ENCODE measurements around the gene NIPBL.

NIPBL gene

DNA sequence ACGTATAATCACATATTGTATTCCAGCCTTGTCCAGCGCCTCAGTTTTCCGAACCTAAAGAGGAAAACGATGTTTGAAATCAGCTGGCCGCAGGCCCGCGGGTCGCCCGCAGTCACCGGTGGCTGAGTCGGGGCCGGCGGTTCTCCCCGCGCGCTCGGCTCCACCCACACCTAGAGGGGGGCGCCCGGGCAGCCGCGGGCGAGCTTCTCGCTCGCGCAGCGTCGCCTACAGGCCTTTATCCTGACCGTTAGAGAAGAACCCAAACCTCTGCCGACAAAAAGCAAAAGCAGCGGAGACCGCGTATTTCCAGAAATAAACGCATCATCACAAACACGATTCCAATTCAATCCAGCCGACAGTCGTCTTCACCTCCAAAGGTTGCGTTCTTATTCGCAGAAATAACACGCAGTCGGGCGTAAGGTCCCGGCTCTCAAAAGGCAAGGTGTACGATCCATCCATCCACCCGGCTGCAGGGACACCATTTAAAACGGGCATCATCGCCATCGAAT is 725 bp upstream of the NIPBL start:
- TF ChIP-seq TCF12 (IDR thresholded peaks at IDR 0.05; ENCODE audit: low read depth) (peak; percentile 23; the same call in 1 of the 2 replicates), EP300 (IDR thresholded peaks at IDR 0.05; ENCODE audit: borderline replicate concordance) (no peak; the same call in 1 of the 2 replicates), RAD21 (IDR thresholded peaks at IDR 0.05; ENCODE audit: low read depth) (peak; percentile 29; the same call in 1 of the 2 replicates)

DNA sequence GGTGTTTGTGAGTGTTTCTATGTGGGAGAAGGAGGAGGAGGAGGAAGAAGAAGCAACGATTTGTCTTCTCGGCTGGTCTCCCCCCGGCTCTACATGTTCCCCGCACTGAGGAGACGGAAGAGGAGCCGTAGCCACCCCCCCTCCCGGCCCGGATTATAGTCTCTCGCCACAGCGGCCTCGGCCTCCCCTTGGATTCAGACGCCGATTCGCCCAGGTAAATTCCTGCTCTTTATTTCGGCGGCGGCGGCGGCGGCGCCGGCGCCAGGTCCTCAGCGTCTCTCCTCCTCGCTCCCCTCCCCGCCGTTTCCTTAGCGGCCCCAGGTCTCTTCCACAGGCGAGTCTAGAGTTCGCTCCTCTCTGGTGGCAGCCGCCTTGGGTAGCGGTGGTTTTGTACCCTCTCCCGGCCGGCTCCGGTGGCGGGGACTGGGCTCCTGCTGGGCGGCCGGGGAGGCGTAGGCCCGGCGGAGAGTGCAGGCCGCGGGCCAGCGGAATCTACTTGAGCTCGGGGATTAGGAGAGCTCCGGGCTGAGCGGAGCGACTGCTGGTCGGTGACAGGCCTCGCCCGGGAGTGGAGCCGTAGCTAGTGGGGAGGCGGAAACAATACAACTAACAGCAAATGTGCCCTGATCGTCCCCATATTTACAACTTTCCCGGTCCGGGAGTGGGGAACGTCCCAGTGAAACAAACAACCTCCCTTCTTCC is 547 bp downstream of the NIPBL start:
- peak; percentile 51; the same call in 1 of the 2 replicates for TF ChIP-seq TAF1 (IDR thresholded peaks at IDR 0.05; ENCODE audit: low read depth)
- TF ChIP-seq, protein P1, sequence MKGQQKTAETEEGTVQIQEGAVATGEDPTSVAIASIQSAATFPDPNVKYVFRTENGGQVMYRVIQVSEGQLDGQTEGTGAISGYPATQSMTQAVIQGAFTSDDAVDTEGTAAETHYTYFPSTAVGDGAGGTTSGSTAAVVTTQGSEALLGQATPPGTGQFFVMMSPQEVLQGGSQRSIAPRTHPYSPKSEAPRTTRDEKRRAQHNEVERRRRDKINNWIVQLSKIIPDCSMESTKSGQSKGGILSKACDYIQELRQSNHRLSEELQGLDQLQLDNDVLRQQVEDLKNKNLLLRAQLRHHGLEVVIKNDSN (IDR thresholded peaks at IDR 0.05) = no peak
- no peak for TF ChIP-seq RAD21 (IDR thresholded peaks at IDR 0.05; ENCODE audit: low read depth)

DNA sequence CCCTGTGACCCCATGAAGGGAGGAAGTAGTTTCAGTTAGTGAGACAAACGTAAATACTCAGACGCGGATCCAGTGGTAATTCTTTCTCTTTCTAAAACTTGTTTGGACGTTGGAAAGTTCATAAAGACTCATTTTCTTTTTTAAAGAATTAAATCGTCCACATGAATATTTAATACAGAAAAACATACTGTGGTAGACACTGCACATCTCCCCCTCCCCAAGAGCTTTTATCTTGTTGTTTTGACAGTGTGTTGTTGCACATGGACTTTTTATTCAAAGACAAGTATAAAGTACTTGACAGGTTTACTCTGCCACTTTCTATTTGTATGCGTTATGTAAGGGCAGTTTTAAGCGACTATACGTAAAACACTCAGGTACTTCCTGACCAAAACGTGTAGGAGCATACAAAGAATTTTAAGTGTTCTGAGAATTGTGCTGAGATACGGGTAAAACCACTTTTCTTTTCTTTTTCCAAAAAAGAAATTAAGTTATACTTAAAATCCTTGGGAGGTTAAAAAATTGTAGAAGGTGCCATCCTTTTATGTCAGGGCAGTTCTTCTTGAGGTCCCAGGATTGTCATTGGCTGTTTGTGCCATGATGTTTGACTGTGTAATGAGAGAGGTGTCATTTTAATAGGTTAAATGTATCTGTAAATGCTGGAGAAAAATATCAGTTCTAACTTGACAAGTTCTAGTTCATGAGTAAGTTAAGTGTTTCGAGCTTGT is 1.3 kb downstream of the NIPBL start:
- TF ChIP-seq, protein P1 (IDR thresholded peaks at IDR 0.05) = no peak
- no peak for TF ChIP-seq ZBTB7A (IDR thresholded peaks at IDR 0.05; ENCODE audit: low read depth)
- TF ChIP-seq FOXM1 (IDR thresholded peaks at IDR 0.05; ENCODE audit: borderline replicate concordance, low read depth) = no peak
- no peak for TF ChIP-seq NFIC (IDR thresholded peaks at IDR 0.05)
- no peak for TF ChIP-seq RAD21 (IDR thresholded peaks at IDR 0.05; ENCODE audit: low read depth)
- TF ChIP-seq YY1 (IDR thresholded peaks at IDR 0.05; ENCODE audit: low read depth) = no peak
- no peak for TF ChIP-seq CREB1 (IDR thresholded peaks at IDR 0.05; ENCODE audit: low read depth)
- TF ChIP-seq, protein P2, sequence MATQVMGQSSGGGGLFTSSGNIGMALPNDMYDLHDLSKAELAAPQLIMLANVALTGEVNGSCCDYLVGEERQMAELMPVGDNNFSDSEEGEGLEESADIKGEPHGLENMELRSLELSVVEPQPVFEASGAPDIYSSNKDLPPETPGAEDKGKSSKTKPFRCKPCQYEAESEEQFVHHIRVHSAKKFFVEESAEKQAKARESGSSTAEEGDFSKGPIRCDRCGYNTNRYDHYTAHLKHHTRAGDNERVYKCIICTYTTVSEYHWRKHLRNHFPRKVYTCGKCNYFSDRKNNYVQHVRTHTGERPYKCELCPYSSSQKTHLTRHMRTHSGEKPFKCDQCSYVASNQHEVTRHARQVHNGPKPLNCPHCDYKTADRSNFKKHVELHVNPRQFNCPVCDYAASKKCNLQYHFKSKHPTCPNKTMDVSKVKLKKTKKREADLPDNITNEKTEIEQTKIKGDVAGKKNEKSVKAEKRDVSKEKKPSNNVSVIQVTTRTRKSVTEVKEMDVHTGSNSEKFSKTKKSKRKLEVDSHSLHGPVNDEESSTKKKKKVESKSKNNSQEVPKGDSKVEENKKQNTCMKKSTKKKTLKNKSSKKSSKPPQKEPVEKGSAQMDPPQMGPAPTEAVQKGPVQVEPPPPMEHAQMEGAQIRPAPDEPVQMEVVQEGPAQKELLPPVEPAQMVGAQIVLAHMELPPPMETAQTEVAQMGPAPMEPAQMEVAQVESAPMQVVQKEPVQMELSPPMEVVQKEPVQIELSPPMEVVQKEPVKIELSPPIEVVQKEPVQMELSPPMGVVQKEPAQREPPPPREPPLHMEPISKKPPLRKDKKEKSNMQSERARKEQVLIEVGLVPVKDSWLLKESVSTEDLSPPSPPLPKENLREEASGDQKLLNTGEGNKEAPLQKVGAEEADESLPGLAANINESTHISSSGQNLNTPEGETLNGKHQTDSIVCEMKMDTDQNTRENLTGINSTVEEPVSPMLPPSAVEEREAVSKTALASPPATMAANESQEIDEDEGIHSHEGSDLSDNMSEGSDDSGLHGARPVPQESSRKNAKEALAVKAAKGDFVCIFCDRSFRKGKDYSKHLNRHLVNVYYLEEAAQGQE (IDR thresholded peaks at IDR 0.05; ENCODE audit: low read depth) = no peak
- TF ChIP-seq EGR1 (IDR thresholded peaks at IDR 0.05) = no peak
- no peak for TF ChIP-seq EP300 (IDR thresholded peaks at IDR 0.05; ENCODE audit: borderline replicate concordance)
- TF ChIP-seq, protein P3, sequence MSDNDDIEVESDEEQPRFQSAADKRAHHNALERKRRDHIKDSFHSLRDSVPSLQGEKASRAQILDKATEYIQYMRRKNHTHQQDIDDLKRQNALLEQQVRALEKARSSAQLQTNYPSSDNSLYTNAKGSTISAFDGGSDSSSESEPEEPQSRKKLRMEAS (IDR thresholded peaks at IDR 0.05) = no peak
- no peak for TF ChIP-seq TEAD4 (IDR thresholded peaks at IDR 0.05)
- TF ChIP-seq CEBPB (IDR thresholded peaks at IDR 0.05) = no peak
- TF ChIP-seq TCF12 (IDR thresholded peaks at IDR 0.05; ENCODE audit: low read depth) = no peak
- TF ChIP-seq TAF1 (IDR thresholded peaks at IDR 0.05; ENCODE audit: low read depth) = no peak

DNA sequence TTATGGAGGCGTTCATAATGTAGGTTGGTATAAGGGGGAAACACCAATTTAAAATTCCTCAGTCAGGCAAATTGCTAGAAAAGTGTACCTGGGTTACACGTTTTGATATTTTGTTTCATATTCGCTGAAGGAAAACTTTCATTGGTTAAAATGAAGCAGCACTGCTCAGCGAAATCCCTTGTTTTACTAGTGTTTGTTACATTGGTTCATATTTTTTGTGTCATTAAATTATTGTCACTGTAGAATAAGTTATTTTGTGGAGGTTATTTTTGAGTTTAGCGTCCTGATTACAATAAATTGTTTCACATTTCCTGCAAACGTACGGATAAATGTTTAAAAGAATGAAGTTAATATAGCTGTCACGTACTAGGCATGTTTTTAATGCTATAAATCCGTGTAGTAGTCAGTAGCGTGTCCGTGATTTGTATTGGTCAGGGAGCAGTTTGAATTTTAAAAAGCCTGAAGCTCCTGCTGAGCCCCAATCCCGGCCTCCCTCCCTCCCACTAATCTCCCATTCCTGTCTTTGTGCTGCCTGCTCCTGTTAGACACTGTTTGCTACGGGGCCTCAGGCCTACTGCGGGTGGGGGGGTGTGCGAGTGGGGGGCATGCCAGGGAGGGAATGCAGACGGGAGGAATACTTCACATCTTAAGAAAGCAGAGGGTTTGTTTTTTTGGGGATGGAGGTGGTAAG is 2.0 kb downstream of the NIPBL start:
- peak; percentile 65; the same call in 1 of the 2 replicates for TF ChIP-seq FOXM1 (IDR thresholded peaks at IDR 0.05; ENCODE audit: borderline replicate concordance, low read depth)
- no peak for TF ChIP-seq CREB1 (IDR thresholded peaks at IDR 0.05; ENCODE audit: low read depth)
- TF ChIP-seq, protein P3 (IDR thresholded peaks at IDR 0.05) = 0 out of 2 replicates have a peak, but pooled peaks have one; percentile 18

DNA sequence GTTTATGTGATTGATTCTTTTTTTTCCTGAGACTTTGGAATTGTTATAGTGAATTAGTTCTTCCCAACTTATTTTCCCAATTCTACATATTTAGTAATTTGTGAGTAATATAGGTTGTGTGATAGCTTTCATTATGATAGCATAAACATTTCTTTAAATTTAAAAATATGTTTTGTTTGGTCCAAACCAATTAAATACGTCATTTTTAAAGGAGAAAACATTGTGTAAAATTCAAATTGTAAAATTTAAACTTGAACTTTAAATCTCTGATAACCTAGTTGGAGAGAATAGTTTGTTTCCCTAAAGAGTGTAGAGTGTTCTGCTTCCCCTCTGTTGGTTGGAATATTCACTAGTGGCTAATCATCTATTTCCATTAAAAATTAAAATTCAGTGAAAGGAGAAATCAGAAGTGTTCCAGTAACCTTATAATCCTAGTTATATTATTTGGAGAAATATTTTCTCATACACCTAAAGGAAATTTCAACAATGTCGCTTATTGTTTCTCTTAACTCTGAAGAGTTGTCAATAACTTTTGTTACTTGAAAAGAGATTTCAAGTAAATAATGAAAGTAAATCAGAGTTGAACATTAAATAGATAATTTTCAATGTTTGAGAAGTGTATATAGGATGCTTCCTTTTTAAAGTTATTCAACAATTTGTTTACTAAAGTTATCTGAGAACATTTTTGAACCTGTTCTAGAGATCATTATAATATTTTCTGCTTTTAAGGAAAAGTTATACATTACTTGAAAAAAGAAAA is 2.9 kb downstream of the NIPBL start:
- TF ChIP-seq EGR1 (IDR thresholded peaks at IDR 0.05) = no peak
- TF ChIP-seq EP300 (IDR thresholded peaks at IDR 0.05; ENCODE audit: borderline replicate concordance) = no peak
- no peak for TF ChIP-seq TCF12 (IDR thresholded peaks at IDR 0.05; ENCODE audit: low read depth)
- no peak for TF ChIP-seq TAF1 (IDR thresholded peaks at IDR 0.05; ENCODE audit: low read depth)
- TF ChIP-seq CEBPB (IDR thresholded peaks at IDR 0.05) = no peak
- TF ChIP-seq RAD21 (IDR thresholded peaks at IDR 0.05; ENCODE audit: low read depth) = no peak
- no peak for TF ChIP-seq ZBTB7A (IDR thresholded peaks at IDR 0.05; ENCODE audit: low read depth)
- TF ChIP-seq, protein P1 (IDR thresholded peaks at IDR 0.05) = no peak
- TF ChIP-seq, protein P3 (IDR thresholded peaks at IDR 0.05) = no peak
- no peak for TF ChIP-seq YY1 (IDR thresholded peaks at IDR 0.05; ENCODE audit: low read depth)
- no peak for TF ChIP-seq CREB1 (IDR thresholded peaks at IDR 0.05; ENCODE audit: low read depth)
- no peak for TF ChIP-seq TEAD4 (IDR thresholded peaks at IDR 0.05)
- TF ChIP-seq NFIC (IDR thresholded peaks at IDR 0.05) = no peak
- TF ChIP-seq, protein P2 (IDR thresholded peaks at IDR 0.05; ENCODE audit: low read depth) = no peak
- no peak for TF ChIP-seq FOXM1 (IDR thresholded peaks at IDR 0.05; ENCODE audit: borderline replicate concordance, low read depth)
